GM19239 (cell line): ENCODE data around the gene RHOH.
A peak's percentile ranks its signal among the peaks of the same experiment; 100 is the strongest.

ENCODE experiments used
- DNase-seq: peaks from one replicate; pipeline ENCODE4 v3.0.0; 2011; ENCODE audit warnings: low spot score; ENCODE audit not compliant: insufficient read length
- FAIRE-seq: peaks from 2 replicates; lab custom pipeline; 2011; peaks lifted over from hg19 to GRCh38; lab: Jason Lieb, UNC

The RHOH gene

GRCh38 chr4:40202474-40202873, 5.6 kb downstream of the RHOH start:
- FAIRE-seq (peak; percentile 80), DNase-seq (no peak)

- no peak for FAIRE-seq
- DNase-seq = no peak
Measured at GRCh38 chr4:40204507-40205258, 7.9 kb downstream of the RHOH start.

GRCh38 chr4:40205259-40206198, 8.7 kb downstream of the RHOH start:
- FAIRE-seq (peak; percentile 100), DNase-seq (peak; percentile 28)

- no peak for FAIRE-seq
- no peak for DNase-seq
Measured at GRCh38 chr4:40206426-40206825, 9.6 kb downstream of the RHOH start.

- DNase-seq = no peak
- no peak for FAIRE-seq
Measured at GRCh38 chr4:40209401-40209800, 12.6 kb downstream of the RHOH start.

GRCh38 chr4:40210776-40211175, 13.9 kb downstream of the RHOH start:
- FAIRE-seq (no peak), DNase-seq (no peak)

GRCh38 chr4:40211224-40212185, 14.7 kb downstream of the RHOH start:
- peak; percentile 80 for FAIRE-seq
- no peak for DNase-seq

- no peak for DNase-seq
- FAIRE-seq = peak; percentile 90
Measured at GRCh38 chr4:40212674-40213527, 16.1 kb downstream of the RHOH start.

- FAIRE-seq = no peak
- no peak for DNase-seq
Measured at GRCh38 chr4:40214038-40214437, 17.2 kb downstream of the RHOH start.

- DNase-seq = no peak
- peak; percentile 82 for FAIRE-seq
Measured at GRCh38 chr4:40214661-40215418, 18.0 kb downstream of the RHOH start.

GRCh38 chr4:40216622-40217366, 20.0 kb downstream of the RHOH start:
- FAIRE-seq = peak; percentile 56
- DNase-seq = no peak

GRCh38 chr4:40221744-40222143, 24.9 kb downstream of the RHOH start:
- FAIRE-seq = no peak
- DNase-seq = no peak

GRCh38 chr4:40223343-40223742, 26.5 kb downstream of the RHOH start:
- DNase-seq (no peak), FAIRE-seq (peak; percentile 31)

- no peak for FAIRE-seq
- DNase-seq = no peak
Measured at GRCh38 chr4:40224432-40224831, 27.6 kb downstream of the RHOH start.

- no peak for DNase-seq
- FAIRE-seq = peak; percentile 31
Measured at GRCh38 chr4:40225497-40225896, 28.7 kb downstream of the RHOH start.

GRCh38 chr4:40227284-40227683, 30.5 kb downstream of the RHOH start:
- DNase-seq (no peak), FAIRE-seq (peak; percentile 97)

- no peak for DNase-seq
- FAIRE-seq = peak; percentile 93
Measured at GRCh38 chr4:40228497-40229365, 31.9 kb downstream of the RHOH start.
